Stomach (tissue), 9 donors: ENCODE measurements around the gene PWWP2B. TPM values are rescaled to one million over a fixed set of nuclear protein-coding genes. Genes with fewer than 3 reads are reported as not detected.

Source experiments
- DNase-seq, 2 donors: peaks; one replicate each; pipeline versions ENCODE4 v3.0.0 to v3.0.0-alpha.2; 2013 to 2019
- H3K27ac ChIP-seq, 5 donors: fragments of 200-600 bp in 4 of 5; sonication (generic) in 4 of 5; one replicate each; pipeline ENCODE4 v1.5.1; 2013 to 2019; ENCODE audit warnings: mild to moderate bottlenecking in 1 of 5, moderate library complexity in 1 of 5
- H3K27me3 ChIP-seq, 3 donors: fragments of 200-600 bp; sonication (generic); one replicate each; pipeline ENCODE4 v1.5.1; 2017 to 2019; ENCODE audit warnings: mixed run types in 1 of 3
- H3K36me3 ChIP-seq, 4 donors: fragments of 200-600 bp; sonication (generic); 1 replicate in 3 of 4; 2 replicates in 1 of 4; pipeline ENCODE4 v1.5.1; 2016 to 2019
- H3K4me1 ChIP-seq, 4 donors: fragments of 200-600 bp; sonication (generic); one replicate each; pipeline ENCODE4 v1.5.1; 2016 to 2019
- H3K4me3 ChIP-seq, 4 donors: fragments of 200-600 bp; sonication (generic) in 3 of 4; one replicate each; pipeline ENCODE4 v1.5.1; 2016 to 2019; ENCODE audit warnings: mild to moderate bottlenecking in 1 of 4
- H3K9me3 ChIP-seq, 4 donors: fragments of 200-600 bp; sonication (generic); one replicate each; pipeline ENCODE4 v1.5.1; 2016 to 2019
- CTCF ChIP-seq, 7 experiments: fragments of 450-650 bp in 4 of 7; fragments of 200-600 bp in 3 of 7; sonication (generic) in 3 of 7; IDR thresholded peaks; one replicate each; pipeline ENCODE4 v1.5.1; 2016 to 2019; ENCODE audit warnings: antibody characterized with exemption in 7 of 7, control low read depth in 2 of 7, mild to moderate bottlenecking in 1 of 7
- EP300 ChIP-seq: sonication (generic); formaldehyde crosslinking; IDR thresholded peaks from one replicate; pipeline ENCODE4 v1.6.1; 2017; ENCODE audit warnings: antibody characterized with exemption
- POLR2A ChIP-seq, 4 donors: fragments of 450-650 bp; IDR thresholded peaks; one replicate each; pipeline ENCODE4 v1.6.1; 2016; ENCODE audit warnings: antibody characterized with exemption in 4 of 4, control low read depth in 2 of 4, mild to moderate bottlenecking in 1 of 4, moderate library complexity in 1 of 4
- POLR2AphosphoS5 ChIP-seq, 3 donors: sonication (generic); formaldehyde crosslinking; IDR thresholded peaks; one replicate each; pipeline ENCODE4 v1.6.1; 2016; ENCODE audit warnings: antibody characterized with exemption in 3 of 3
- WGBS, 5 donors: extraction: QIAGEN DNeasy Blood & Tissue Kit in 3 of 5; methylation state at CpG; one replicate each; pipeline versions ENCODE4 v1.1.5 to v1.1.7; 2013 to 2018; 5-methylcytosine and 5-hydroxymethylcytosine counted together
- intact Hi-C: fragments of 100-400 bp; cut with DNase I; formaldehyde crosslinking; loops from one replicate; pipeline ENCODE4 v1.15.1; 2023; ENCODE audit warnings: low total_unique reads
- polyA plus RNA-seq, 3 donors: library from polyadenylated mRNA; stranded (reverse); fragments of 200-250 nt; gene quantifications; one replicate each; pipeline ENCODE4 v1.2.3, GENCODE V29; 2013
- total RNA-seq, 5 donors: library from RNA; depleted of rRNA; stranded (reverse); fragments of >200 nt; gene quantifications; one replicate each; pipeline versions ENCODE4 v1.1.0 to v1.2.3, GENCODE V29; 2014 to 2016
- donor health status: healthy with polysubstance abuse.
- donor health status: Bipolar disorder and iron deficiency.
- donor health status: healthy.

PWWP2B gene
- total and polyA plus RNA-seq, 8 donors, result 8.5 to 167 (median 22.8) TPM

GRCh38 chr10:132350391-132350790 is 46.6 kb upstream of the PWWP2B start:
- Histone ChIP-seq H3K4me3 (no peak overlapping the region), H3K27me3 (no peaks in the 10 kb centered on the region), H3K4me1 (peaks cover 0 to 5% (median 2%) of the 10 kb centered on the region in 4 donors), H3K9me3 (no peaks in the 10 kb centered on the region), H3K27ac (no peak overlapping the region), H3K36me3 (peaks cover 0 to 61% (median 54%) of the 10 kb centered on the region in 4 donors)
- TF ChIP-seq CTCF (IDR thresholded peaks at IDR 0.05) (no peak), POLR2A (IDR thresholded peaks at IDR 0.05) (no peak), EP300 (no peak), POLR2AphosphoS5 (IDR thresholded peaks at IDR 0.05) (no peak)
- WGBS, 5 donors, result 71 to 84% (median 82%) methylated on average over 10 to 11 of the region's 11 CpGs
- no peak for DNase-seq
- intact Hi-C loops, result loop anchor here (2.0 kb wide), 1 partner anchor 128 kb away; no protein-coding TSS in a partner anchor

- no peak overlapping the region for H3K4me3 ChIP-seq
- H3K36me3 ChIP-seq, result peaks cover 0 to 61% (median 54%) of the 10 kb centered on the region in 4 donors
- WGBS, 5 donors, result 91 to 96% (median 93%) methylated on average over 17 of the region's 17 CpGs
- H3K27me3 ChIP-seq, result no peaks in the 10 kb centered on the region
- intact Hi-C loops, result loop anchor here (2.0 kb wide), 1 partner anchor 128 kb away; no protein-coding TSS in a partner anchor
- DNase-seq, result no peak
- no peaks in the 10 kb centered on the region for H3K9me3 ChIP-seq
- no peak overlapping the region for H3K27ac ChIP-seq
- no peak for TF ChIP-seq CTCF (IDR thresholded peaks at IDR 0.05)
- no peak for TF ChIP-seq POLR2A (IDR thresholded peaks at IDR 0.05)
- no peak for TF ChIP-seq POLR2AphosphoS5 (IDR thresholded peaks at IDR 0.05)
- no peak for TF ChIP-seq EP300
- peaks cover 0 to 5% (median 2%) of the 10 kb centered on the region in 4 donors for H3K4me1 ChIP-seq
Observed at GRCh38 chr10:132350946-132351345, 46.1 kb upstream of the PWWP2B start.

GRCh38 chr10:132351611-132352010 is 45.4 kb upstream of the PWWP2B start:
- WGBS, 5 donors, result 85 to 91% (median 89%) methylated on average over 21 to 25 of the region's 25 CpGs
- intact Hi-C loops, result loop anchor here (2.0 kb wide), 1 partner anchor 129 kb away; no protein-coding TSS in a partner anchor

More at GRCh38 chr10:132351611-132352010, 45.4 kb upstream of the PWWP2B start:
- H3K4me1 ChIP-seq, result peaks cover 0 to 5% (median 2%) of the 10 kb centered on the region in 4 donors
- DNase-seq, result no peak
- no peaks in the 10 kb centered on the region for H3K27me3 ChIP-seq
- H3K36me3 ChIP-seq, result peaks cover 0 to 66% (median 54%) of the 10 kb centered on the region in 4 donors
- TF ChIP-seq CTCF (IDR thresholded peaks at IDR 0.05), result no peak
- no peak for TF ChIP-seq POLR2AphosphoS5 (IDR thresholded peaks at IDR 0.05)
- TF ChIP-seq EP300, result no peak
- TF ChIP-seq POLR2A (IDR thresholded peaks at IDR 0.05), result no peak
- H3K9me3 ChIP-seq, result no peaks in the 10 kb centered on the region
- no peak overlapping the region for H3K27ac ChIP-seq
- no peak overlapping the region for H3K4me3 ChIP-seq
